Spinal cord (tissue), 10 donors: ENCODE measurements around the gene FAM174A. TPM values are rescaled to one million over a fixed set of nuclear protein-coding genes. Genes with fewer than 3 reads are reported as not detected.
A peak's percentile ranks its signal among the peaks of the same experiment; 100 is the strongest.

Experiments used
- DNase-seq, 6 donors: peaks; one replicate each; pipeline versions ENCODE4 v3.0.0 to v3.0.0-alpha.2; 2013 to 2015; ENCODE audit warnings: low spot score in 6 of 6, low read depth in 4 of 6
- H3K27ac ChIP-seq: one replicate; pipeline ENCODE4 v1.5.1; 2013; ENCODE audit warnings: low read depth, low read length, control low read depth
- H3K27me3 ChIP-seq: one replicate; pipeline ENCODE4 v1.6.1; 2013; ENCODE audit warnings: low read length; ENCODE audit not compliant: control insufficient read depth, insufficient read depth
- H3K36me3 ChIP-seq: one replicate; pipeline ENCODE4 v1.6.1; 2013; ENCODE audit warnings: low read length; ENCODE audit not compliant: control insufficient read depth, insufficient read depth
- H3K4me1 ChIP-seq: one replicate; pipeline ENCODE4 v1.6.1; 2013; ENCODE audit warnings: low read length; ENCODE audit not compliant: control insufficient read depth, insufficient read depth
- H3K4me3 ChIP-seq: one replicate; pipeline ENCODE4 v1.5.1; 2013; ENCODE audit warnings: low read depth, low read length, control low read depth
- H3K9me3 ChIP-seq: one replicate; pipeline ENCODE4 v1.6.1; 2013; ENCODE audit warnings: low read length; ENCODE audit not compliant: control insufficient read depth, insufficient read depth
- WGBS: methylation state at CpG from one replicate; pipeline ENCODE4 v1.1.5; 2013; ENCODE audit warnings: missing lambda C conversion rate; ENCODE audit not compliant: insufficient coverage; 5-methylcytosine and 5-hydroxymethylcytosine counted together
- polyA plus RNA-seq, 2 donors: library from polyadenylated mRNA; unstranded; fragments of 120-200 nt; gene quantifications; one replicate each; pipeline ENCODE4 v1.2.1, GENCODE V29; 2013; ENCODE audit not compliant: insufficient read length in 2 of 2
- total RNA-seq, 2 donors: library from RNA; depleted of rRNA in 1 of 2; stranded (reverse); fragments of 120-200 nt in 1 of 2; fragments of >200 nt in 1 of 2; gene quantifications; one replicate each; pipeline versions ENCODE4 v1.2.3 to v1.2.4, GENCODE V29; 2013 to 2014
- donor health status: healthy.

The FAM174A gene
- total and polyA plus RNA-seq, 4 donors = 21.3 to 29.8 (median 26.7) TPM

DNA sequence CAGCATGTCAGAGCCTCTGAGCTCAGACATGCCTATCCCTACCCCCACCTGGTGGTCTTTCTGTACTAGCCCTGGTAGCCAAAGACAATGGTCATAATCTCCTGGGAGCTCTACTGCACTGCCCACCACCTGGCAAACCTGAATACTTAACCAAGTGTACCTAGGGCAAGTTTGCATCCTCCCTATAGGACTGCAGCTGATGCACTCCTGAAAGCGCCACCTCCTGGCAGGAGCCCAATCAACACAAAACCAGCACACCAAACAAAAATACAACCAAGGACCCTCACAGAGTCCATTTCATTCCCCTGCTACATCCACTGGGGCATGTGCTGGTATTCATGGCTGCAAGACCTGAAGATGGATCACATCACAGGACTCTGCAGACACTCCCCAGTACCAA is 14.8 kb upstream of the FAM174A start:
- H3K4me3 ChIP-seq = no peak overlapping the region
- H3K27me3 ChIP-seq = no peaks in the 10 kb centered on the region
- no peak for DNase-seq
- no peaks in the 10 kb centered on the region for H3K36me3 ChIP-seq
- 88% methylated on average over 1 of the region's 1 CpG for WGBS
- H3K27ac ChIP-seq = no peak overlapping the region
- H3K4me1 ChIP-seq = no peaks in the 10 kb centered on the region
- peaks cover 2% of the 10 kb centered on the region for H3K9me3 ChIP-seq

DNA sequence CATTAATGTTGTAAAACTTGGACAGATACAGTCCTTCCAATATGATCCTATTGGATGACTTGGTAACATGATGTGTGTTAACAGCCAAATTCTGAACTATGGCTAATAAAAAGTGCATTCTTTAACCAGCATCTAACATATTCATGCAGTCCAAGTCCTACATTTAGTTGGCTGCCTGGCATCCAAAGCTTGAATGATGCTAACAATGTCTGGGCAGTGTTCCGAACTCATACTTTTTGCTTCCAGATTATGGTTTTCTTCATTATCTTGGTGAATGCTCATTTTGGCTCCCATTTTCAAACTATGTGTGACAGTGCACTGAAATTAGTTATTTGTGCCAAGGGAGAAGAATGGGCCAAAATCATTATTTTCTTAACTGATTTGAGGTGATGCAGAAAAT is 2.8 kb downstream of the FAM174A start:
- WGBS = no CpG with 5 or more reads among the region's 1 CpG
- Histone ChIP-seq H3K36me3 (no peaks in the 10 kb centered on the region), H3K4me3 (no peak overlapping the region), H3K9me3 (no peaks in the 10 kb centered on the region), H3K4me1 (peaks cover 4% of the 10 kb centered on the region), H3K27me3 (no peaks in the 10 kb centered on the region), H3K27ac (no peak overlapping the region)
- peak in 2 of 6 donors; percentile 18 to 34 for DNase-seq

DNA sequence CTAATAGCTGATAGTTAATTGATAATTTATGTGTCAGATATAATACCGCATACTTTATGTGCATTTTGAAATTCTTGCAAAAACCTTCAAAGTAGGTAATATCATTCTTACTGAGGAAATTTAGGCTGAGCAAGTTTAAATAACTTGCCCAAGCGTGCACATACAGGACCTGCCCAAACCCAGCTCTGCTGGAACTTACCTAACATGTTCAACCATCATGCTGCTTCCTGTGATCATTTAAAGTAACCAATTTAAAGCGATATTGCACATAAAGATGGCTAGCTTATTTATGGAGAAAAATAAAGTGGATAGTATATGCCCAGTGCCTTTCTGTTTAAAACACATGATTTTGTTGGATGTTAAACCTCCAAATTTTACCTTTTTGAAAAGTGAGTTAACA is 4.3 kb downstream of the FAM174A start:
- H3K4me1 ChIP-seq = peaks cover 4% of the 10 kb centered on the region
- no peak for DNase-seq
- 100% methylated on average over 1 of the region's 3 CpGs for WGBS
- H3K27me3 ChIP-seq = no peaks in the 10 kb centered on the region
- H3K4me3 ChIP-seq = no peak overlapping the region
- H3K27ac ChIP-seq = no peak overlapping the region
- H3K9me3 ChIP-seq = no peaks in the 10 kb centered on the region
- no peaks in the 10 kb centered on the region for H3K36me3 ChIP-seq

DNA sequence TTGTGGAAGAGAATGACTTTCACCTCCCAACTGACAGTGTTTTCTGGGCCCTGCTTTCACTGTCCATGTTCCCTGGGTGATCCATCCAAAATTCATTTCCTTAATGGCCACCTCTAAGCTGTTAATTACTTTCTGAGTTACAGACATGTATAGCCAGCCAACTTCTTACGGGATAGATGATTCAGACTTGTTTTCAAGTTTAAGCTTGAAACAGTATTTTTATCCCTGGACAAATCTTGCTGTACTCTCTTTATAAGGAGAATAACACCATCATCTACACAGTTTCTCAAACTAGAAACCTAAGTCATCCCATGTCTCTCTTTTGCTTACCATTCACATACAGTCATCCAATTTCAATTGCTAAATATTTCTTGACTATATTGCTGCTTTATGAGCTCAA is 6.9 kb downstream of the FAM174A start:
- no CpG with 5 or more reads among the region's 1 CpG for WGBS
- Histone ChIP-seq H3K4me1 (no peaks in the 10 kb centered on the region), H3K4me3 (no peak overlapping the region), H3K27me3 (no peaks in the 10 kb centered on the region), H3K27ac (no peak overlapping the region), H3K36me3 (no peaks in the 10 kb centered on the region), H3K9me3 (no peaks in the 10 kb centered on the region)
- no peak for DNase-seq

DNA sequence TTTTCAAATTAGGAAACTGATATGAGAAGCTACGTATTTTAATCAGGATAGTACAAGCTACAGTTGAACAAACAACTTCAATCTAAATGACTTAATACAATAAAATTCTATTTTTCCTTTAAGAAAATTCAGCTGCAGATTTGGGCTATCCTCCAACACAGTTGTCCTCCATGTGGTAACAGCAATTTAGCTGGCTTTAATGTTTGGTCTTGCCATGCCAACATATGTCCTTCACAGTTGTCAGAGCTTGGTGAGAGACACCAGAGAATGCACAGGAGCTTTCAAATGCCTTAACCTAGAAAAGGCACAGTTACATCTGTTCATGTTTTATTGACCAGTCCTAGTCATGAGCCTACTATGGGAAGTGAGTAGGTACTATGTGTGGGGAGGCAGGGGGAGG is 10.8 kb downstream of the FAM174A start:
- Histone ChIP-seq H3K4me1 (no peaks in the 10 kb centered on the region), H3K27ac (no peak overlapping the region), H3K4me3 (no peak overlapping the region), H3K9me3 (no peaks in the 10 kb centered on the region), H3K27me3 (no peaks in the 10 kb centered on the region), H3K36me3 (no peaks in the 10 kb centered on the region)
- no CpG with 5 or more reads among the region's 1 CpG for WGBS
- no peak for DNase-seq

DNA sequence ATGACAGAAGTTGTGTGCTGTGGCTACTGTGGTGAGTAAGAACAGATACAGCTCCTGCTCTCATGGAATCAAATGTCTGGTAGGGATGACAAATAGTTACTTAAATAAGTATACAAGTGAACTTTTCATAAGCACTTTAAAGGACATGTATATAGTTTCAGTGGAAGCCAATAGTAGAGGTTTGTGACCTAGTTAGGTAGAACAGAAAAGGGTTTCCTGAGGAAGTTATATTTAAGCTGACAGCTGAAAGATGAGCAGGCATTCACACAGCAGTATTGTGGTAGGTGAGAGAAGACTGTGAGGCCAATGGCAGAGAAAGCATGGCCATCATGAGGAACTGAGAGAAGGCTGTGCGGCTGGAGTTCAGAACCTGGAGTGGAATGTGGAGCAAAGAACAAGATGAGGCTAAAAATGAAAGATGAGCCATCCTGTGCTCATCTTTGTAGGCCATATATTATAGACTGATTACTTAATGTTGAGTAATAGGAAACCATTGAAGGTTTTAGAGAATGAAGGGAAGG is 15.4 kb downstream of the FAM174A start:
- H3K9me3 ChIP-seq = no peaks in the 10 kb centered on the region
- no peak overlapping the region for H3K4me3 ChIP-seq
- no peak for DNase-seq
- no peaks in the 10 kb centered on the region for H3K27me3 ChIP-seq
- no peak overlapping the region for H3K27ac ChIP-seq
- 90% methylated on average over 1 of the region's 1 CpG for WGBS
- no peaks in the 10 kb centered on the region for H3K4me1 ChIP-seq
- no peaks in the 10 kb centered on the region for H3K36me3 ChIP-seq

DNA sequence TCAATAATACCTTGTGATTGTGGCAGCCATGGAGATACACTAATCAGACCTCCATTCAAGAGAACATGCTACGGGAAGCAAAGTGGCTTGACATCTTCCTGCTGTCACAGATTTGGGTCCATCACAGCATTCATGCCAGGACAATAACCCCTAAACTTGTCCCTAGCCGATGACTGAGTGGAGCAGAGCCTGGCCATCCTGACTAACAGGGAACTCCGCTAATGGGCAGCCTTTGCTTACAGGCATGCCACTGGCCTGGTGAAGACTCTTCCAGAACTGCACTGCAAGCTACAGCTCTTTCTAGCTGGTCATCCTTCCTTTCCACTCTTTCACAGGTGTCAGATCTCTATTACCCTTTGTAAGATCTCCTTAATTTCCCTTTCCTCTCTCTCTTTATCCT is 16.0 kb downstream of the FAM174A start:
- H3K4me1 ChIP-seq = no peaks in the 10 kb centered on the region
- H3K27ac ChIP-seq = no peak overlapping the region
- H3K4me3 ChIP-seq = no peak overlapping the region
- 100% methylated on average over 3 of the region's 3 CpGs for WGBS
- no peaks in the 10 kb centered on the region for H3K36me3 ChIP-seq
- DNase-seq = no peak
- no peaks in the 10 kb centered on the region for H3K9me3 ChIP-seq
- no peaks in the 10 kb centered on the region for H3K27me3 ChIP-seq

DNA sequence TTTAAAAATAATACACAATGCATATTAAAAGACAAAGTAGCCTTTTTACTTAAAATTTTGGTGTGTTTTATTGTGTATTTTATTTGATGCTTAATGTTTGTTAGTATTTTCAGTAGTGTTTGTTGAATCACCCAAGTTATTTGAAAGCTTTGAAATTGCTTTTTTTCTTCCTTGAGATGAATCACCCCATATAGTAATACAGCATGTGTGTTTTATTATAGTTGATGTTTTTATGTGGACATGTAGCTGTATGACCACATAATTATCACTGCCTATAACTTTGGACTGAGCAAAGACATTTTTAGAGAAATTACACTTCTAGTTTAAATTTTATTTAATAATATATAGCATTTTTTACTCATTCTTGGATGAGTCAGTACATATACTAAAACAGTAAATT is 18.0 kb downstream of the FAM174A start:
- H3K27ac ChIP-seq = no peak overlapping the region

DNA sequence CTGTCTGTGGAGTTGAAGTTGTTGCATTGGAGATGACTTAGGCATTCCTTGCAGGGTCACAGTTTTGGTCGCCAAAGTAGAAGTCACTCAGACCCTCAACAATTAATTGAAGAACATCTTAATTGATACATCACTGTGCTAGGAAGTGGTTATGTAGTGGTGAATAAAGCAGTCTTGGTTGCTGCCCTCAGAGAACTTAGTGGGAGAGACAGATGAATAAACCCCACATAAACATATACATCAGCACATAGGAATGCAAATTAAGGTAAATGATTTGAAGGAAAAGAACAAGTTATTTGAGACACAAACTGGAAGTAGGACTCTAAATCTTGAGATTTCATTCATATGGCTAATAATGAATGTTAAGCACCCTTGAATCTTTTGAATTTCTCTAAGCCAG is 25.7 kb downstream of the FAM174A start:
- H3K4me1 ChIP-seq = no peaks in the 10 kb centered on the region
- no peak overlapping the region for H3K4me3 ChIP-seq

More for the DNA sequence above, 18.0 kb downstream of the FAM174A start:
- no peaks in the 10 kb centered on the region for H3K36me3 ChIP-seq
- no peaks in the 10 kb centered on the region for H3K4me1 ChIP-seq
- no peak for DNase-seq
- no peaks in the 10 kb centered on the region for H3K27me3 ChIP-seq
- no peak overlapping the region for H3K4me3 ChIP-seq
- peaks cover 2% of the 10 kb centered on the region for H3K9me3 ChIP-seq

DNA sequence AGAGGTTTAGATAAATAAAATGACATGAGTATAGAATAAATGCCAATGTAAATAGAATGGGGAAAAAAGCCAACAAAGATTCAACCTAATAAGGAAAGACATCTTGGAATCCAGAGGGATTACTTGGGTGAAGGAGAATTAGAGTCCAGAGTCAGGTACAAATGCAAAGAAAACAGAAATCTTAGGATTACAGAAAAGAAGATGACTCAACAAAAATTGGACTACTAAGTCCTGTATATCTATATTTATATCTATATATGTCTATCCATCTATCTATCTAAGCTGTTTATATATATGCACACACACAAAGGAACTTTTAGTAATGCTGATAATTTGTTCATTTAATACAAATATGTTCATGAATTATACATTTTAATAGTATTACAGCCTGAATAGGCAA is 27.6 kb downstream of the FAM174A start:
- no peak for DNase-seq
- Histone ChIP-seq H3K27ac (no peak overlapping the region), H3K4me3 (no peak overlapping the region), H3K9me3 (no peaks in the 10 kb centered on the region), H3K4me1 (no peaks in the 10 kb centered on the region), H3K36me3 (no peaks in the 10 kb centered on the region), H3K27me3 (no peaks in the 10 kb centered on the region)

More for the DNA sequence above, 25.7 kb downstream of the FAM174A start:
- Histone ChIP-seq H3K27me3 (no peaks in the 10 kb centered on the region), H3K36me3 (no peaks in the 10 kb centered on the region), H3K27ac (no peak overlapping the region), H3K9me3 (peaks cover 2% of the 10 kb centered on the region)
- no CpG with 5 or more reads among the region's 1 CpG for WGBS
- DNase-seq = no peak
